Endothelial cell of umbilical vein (primary cell): ENCODE results near the gene ATRNL1. TPM values are rescaled to one million over a fixed set of nuclear protein-coding genes. Genes with fewer than 3 reads are reported as not detected.

Experiments used
- BruUV-seq: library from RNA; stranded (reverse); fragments of 400-500 nt; replicated peaks from 2 replicates; lab custom pipeline; 2021; lab: Mats Ljungman, UMichigan
- CTCF ChIA-PET: fragments of 300-600, 350-600 bp; sonication (Branson Sonifier 250); formaldehyde crosslinking; loops from one replicate; lab custom pipeline; 2021; ENCODE audit warnings: antibody characterized with exemption, inconsistent platforms; lab: Charles Lee
- POLR2A ChIA-PET: fragments of 300-600, 350-600 bp; sonication (Branson Sonifier 250); formaldehyde crosslinking; loops from one replicate; lab custom pipeline; 2021; ENCODE audit warnings: antibody characterized with exemption, inconsistent platforms; lab: Charles Lee
- DNase-seq: peaks from one replicate; pipeline ENCODE4 v3.0.0-alpha.2; 2011; ENCODE audit warnings: low read depth, low spot score
- FAIRE-seq: peaks from 2 replicates; lab custom pipeline; 2011; peaks lifted over from hg19 to GRCh38; lab: Jason Lieb, UNC
- H2AFZ ChIP-seq: 2 replicates; pipeline ENCODE4 v1.6.0; 2012; ENCODE audit warnings: low read depth, low read length, control low read depth, inconsistent platforms
- H3K27ac ChIP-seq: 2 replicates; pipeline ENCODE4 v1.5.1; 2011; ENCODE audit warnings: low read depth, mild to moderate bottlenecking, control low read depth, low read length, moderate library complexity; ENCODE audit not compliant: insufficient read depth
- H3K27me3 ChIP-seq, 2 experiments: 2 replicates each; pipeline versions ENCODE4 v1.6.0 to v1.6.1; 2011; ENCODE audit warnings: low read length in 2 of 2, mixed read lengths in 1 of 2; ENCODE audit not compliant: control insufficient read depth in 2 of 2, insufficient read depth in 2 of 2
- H3K36me3 ChIP-seq, 2 experiments: 2 replicates in 1 of 2; 3 replicates in 1 of 2; pipeline ENCODE4 v1.5.1; 2011; ENCODE audit warnings: low read length in 2 of 2, mild to moderate bottlenecking in 1 of 2, moderate library complexity in 1 of 2; ENCODE audit not compliant: control insufficient read depth in 2 of 2, insufficient read depth in 2 of 2; ENCODE audit errors: extremely low read depth in 1 of 2
- H3K4me1 ChIP-seq: 3 replicates; pipeline ENCODE4 v1.5.1; 2011; ENCODE audit warnings: mild to moderate bottlenecking, low read length; ENCODE audit not compliant: control insufficient read depth, insufficient read depth; ENCODE audit errors: extremely low read depth
- H3K4me2 ChIP-seq: 2 replicates; pipeline ENCODE4 v1.6.1; 2011; ENCODE audit warnings: low read length, control low read depth, mixed read lengths; ENCODE audit not compliant: insufficient read depth
- H3K4me3 ChIP-seq, 3 experiments: fragments of 200-600 bp in 1 of 3; sonication (generic), shearing (Covaris generic) in 1 of 3; replicated peaks in 1 of 3; 2 replicates each; pipeline ENCODE4 v1.5.1; 2011 to 2016; ENCODE audit warnings: control low read depth in 3 of 3, low read length in 3 of 3, mild to moderate bottlenecking in 2 of 3, inconsistent platforms in 1 of 3, low read depth in 1 of 3, moderate library complexity in 1 of 3; ENCODE audit not compliant: insufficient read depth in 1 of 3
- H3K79me2 ChIP-seq: 2 replicates; pipeline ENCODE4 v1.6.0; 2012; ENCODE audit warnings: low read length, inconsistent platforms; ENCODE audit not compliant: control insufficient read depth, insufficient read depth
- H3K9ac ChIP-seq: replicated peaks from 2 replicates; pipeline ENCODE3; 2011; ENCODE audit warnings: low read length, control low read depth; ENCODE audit not compliant: insufficient read depth; ENCODE audit errors: extremely low read depth
- H3K9me1 ChIP-seq: replicated peaks from 3 replicates; pipeline ENCODE4 v1.6.0; 2011; ENCODE audit warnings: mild to moderate bottlenecking, low read length; ENCODE audit not compliant: control insufficient read depth, insufficient read depth; ENCODE audit errors: extremely low read depth
- H3K9me3 ChIP-seq: replicated peaks from 2 replicates; pipeline ENCODE4 v1.5.1; 2012; ENCODE audit warnings: low read length, inconsistent platforms; ENCODE audit not compliant: control insufficient read depth, insufficient read depth
- H4K20me1 ChIP-seq: replicated peaks from 2 replicates; pipeline ENCODE3; 2011; ENCODE audit warnings: mild to moderate bottlenecking, low read length; ENCODE audit not compliant: control insufficient read depth, insufficient read depth; ENCODE audit errors: extremely low read depth
- CTCF ChIP-seq, 2 donors: IDR thresholded peaks; 1 replicate in 1 of 2; 2 replicates in 1 of 2; pipeline ENCODE4 v1.5.1; 2011; ENCODE audit warnings: low read length in 2 of 2, mild to moderate bottlenecking in 2 of 2, moderate library complexity in 2 of 2, control low read depth in 1 of 2, inconsistent platforms in 1 of 2, low read depth in 1 of 2; ENCODE audit not compliant: insufficient read depth in 1 of 2; ENCODE audit errors: extremely low read depth in 1 of 2
- EZH2 ChIP-seq: IDR thresholded peaks from 2 replicates; pipeline ENCODE4 v1.6.1; 2012; ENCODE audit warnings: borderline replicate concordance, low read depth, mild to moderate bottlenecking, moderate library complexity, low read length, inconsistent platforms; ENCODE audit not compliant: severe bottlenecking
- FOS ChIP-seq: IDR thresholded peaks from 2 replicates; pipeline ENCODE4 v1.6.1; 2011; ENCODE audit warnings: mild to moderate bottlenecking, low read length, moderate library complexity, borderline replicate concordance; ENCODE audit not compliant: insufficient read depth
- GATA2 ChIP-seq: IDR thresholded peaks from 2 replicates; pipeline ENCODE4 v1.7.0; 2011; ENCODE audit warnings: low read depth, mild to moderate bottlenecking, moderate library complexity, mixed read lengths, low read length; ENCODE audit not compliant: insufficient read length, insufficient read depth
- JUN ChIP-seq: IDR thresholded peaks from 2 replicates; pipeline ENCODE4 v1.6.1; 2011; ENCODE audit warnings: borderline replicate concordance, low read depth; ENCODE audit not compliant: insufficient read length, insufficient read depth
- MAX ChIP-seq: IDR thresholded peaks from 2 replicates; pipeline ENCODE4 v1.6.1; 2011; ENCODE audit not compliant: insufficient read depth, insufficient read length
- MYC ChIP-seq: IDR thresholded peaks from one replicate; pipeline ENCODE4 v1.6.1; 2011; ENCODE audit warnings: mild to moderate bottlenecking, low read depth, low read length
- POLR2A ChIP-seq: IDR thresholded peaks from 2 replicates; pipeline ENCODE4 v1.6.1; 2012; ENCODE audit warnings: low read depth, mild to moderate bottlenecking, control low read depth, low read length
- POLR2AphosphoS5 ChIP-seq: IDR thresholded peaks from 2 replicates; pipeline ENCODE4 v1.6.1; 2012; ENCODE audit warnings: low read depth, mild to moderate bottlenecking, control low read depth, low read length, moderate library complexity; ENCODE audit not compliant: insufficient read depth
- dilution Hi-C: fragments of 300-500 bp; cut with MboI; formaldehyde crosslinking; loops from one replicate; pipeline ENCODE4 v1.15.0; 2019; ENCODE audit warnings: low sequenced_read_pairs; ENCODE audit not compliant: extremely low pct_ligation_motif_present
- intact Hi-C: fragments of 100-400 bp; cut with micrococcal nuclease; formaldehyde crosslinking; loops from one replicate; pipeline ENCODE4 v1.10.0; 2022
- polyA plus RNA-seq, 4 experiments: library from polyadenylated mRNA; depleted of rRNA in 3 of 4; stranded (reverse) in 3 of 4; unstranded in 1 of 4; fragments of >200 nt; gene quantifications; 2 replicates each; pipeline versions ENCODE4 v1.2.1 to v1.2.3, GENCODE V29; 2011 to 2012; ENCODE audit warnings: missing spikeins in 1 of 4
- total RNA-seq: library from RNA; stranded (reverse); gene quantifications from 2 replicates; pipeline ENCODE4 v1.2.3, GENCODE V29; 2021

ATRNL1 gene
- total and polyA plus RNA-seq, 2 donors (not counting 3 experiments of a cell fraction or from before 2014, with no cell fraction given) = not detected

DNA sequence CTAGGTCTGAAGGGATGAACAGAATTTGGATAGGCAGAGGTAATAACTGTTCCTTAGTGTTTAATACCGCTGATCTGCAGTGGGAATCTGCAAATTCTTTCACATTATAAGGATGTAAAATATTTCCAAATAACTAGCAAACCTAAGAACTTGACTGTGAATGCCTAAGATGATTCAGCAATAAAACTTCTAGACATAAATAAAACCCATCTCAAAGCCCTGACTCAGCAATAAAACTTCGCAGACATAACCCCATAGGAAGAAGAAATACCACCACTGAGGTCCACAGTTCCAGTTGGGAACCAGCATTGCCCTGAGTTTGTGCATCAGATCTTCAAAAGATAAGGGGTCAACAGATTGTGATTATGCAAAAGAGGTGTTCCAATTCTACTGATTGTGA, 825.6 kb downstream of the ATRNL1 start:
- Histone ChIP-seq H3K9me3 (no peaks in the 10 kb centered on the region), H3K36me3 (no peaks in the 10 kb centered on the region), H3K27me3 (no peaks in the 10 kb centered on the region), H3K79me2 (no peaks in the 10 kb centered on the region), H3K4me3 (no peak overlapping the region), H2AFZ (no peak overlapping the region), H3K9me1 (no peaks in the 10 kb centered on the region), H3K4me2 (no peak overlapping the region), H3K27ac (no peak overlapping the region), H4K20me1 (no peaks in the 10 kb centered on the region), H3K9ac (no peak overlapping the region), H3K4me1 (no peaks in the 10 kb centered on the region)
- FAIRE-seq = no peak
- no peak for TF ChIP-seq GATA2
- TF ChIP-seq POLR2AphosphoS5 = no peak
- no peak for TF ChIP-seq CTCF (IDR thresholded peaks at IDR 0.05; ENCODE audit: extremely low read depth in 1 of 2, insufficient read depth in 1 of 2, low read depth in 1 of 2, low read length in 2 of 2)
- no peak for TF ChIP-seq EZH2
- no peak for TF ChIP-seq MYC
- TF ChIP-seq MAX = no peak
- TF ChIP-seq JUN = no peak
- TF ChIP-seq POLR2A = no peak
- TF ChIP-seq FOS = no peak
- dilution Hi-C loops (no loop called here), intact Hi-C loops (no loop called here)
- no peak for DNase-seq
- ChIA-PET POLR2A (no interaction called here), CTCF (no interaction called here)
- no TSS peak for BruUV-seq
